Measurements from ENCODE around the gene IMMP2L. TPM values are rescaled to one million over a fixed set of nuclear protein-coding genes. Genes with fewer than 3 reads are reported as not detected.

IMMP2L gene
- total and polyA plus RNA-seq, 4 donors, result 9.2 to 34.7 (median 11.1) TPM

DNA sequence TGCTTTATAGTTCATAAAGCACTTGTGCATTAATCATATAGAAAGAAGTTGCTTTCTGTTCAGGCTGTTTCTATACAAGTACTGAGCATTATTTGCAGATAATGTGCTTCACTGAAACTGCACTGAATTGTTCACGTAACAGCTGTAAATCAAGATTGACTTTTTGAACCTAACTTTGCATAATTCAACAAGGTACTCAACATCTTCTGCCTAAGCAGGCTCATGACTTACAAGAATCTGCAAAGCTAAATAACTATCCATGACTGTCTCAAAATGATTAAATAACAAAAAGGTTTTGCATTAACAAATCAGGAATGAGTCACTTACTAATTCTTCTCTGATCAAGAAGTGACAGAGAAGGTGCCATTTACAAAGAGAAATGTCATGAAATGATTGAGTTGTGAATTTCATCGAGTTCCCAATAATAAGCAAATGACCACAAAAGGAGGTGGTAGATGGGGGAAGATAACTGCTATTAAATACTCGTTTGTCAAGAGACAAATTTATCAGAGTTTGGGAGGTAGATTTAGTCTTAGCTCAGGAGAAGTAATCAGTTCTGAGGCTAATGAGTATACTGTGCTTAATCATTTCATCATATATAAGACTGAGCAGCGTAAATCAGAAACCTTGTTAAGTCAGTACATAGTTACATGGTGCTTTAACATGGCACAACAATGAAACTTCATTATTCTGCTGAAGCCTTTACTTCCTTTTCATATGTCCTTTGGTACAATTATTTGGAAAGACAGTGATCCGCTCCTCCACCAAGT lies 632.6 kb downstream of the IMMP2L start:
- H3K9ac ChIP-seq (ENCODE audit: insufficient read depth in 1 of 2, low read length in 2 of 2), result no peak overlapping the region
- WGBS, 2 donors, result 73 to 78% methylated on average over 5 of the region's 5 CpGs
- peaks cover 0 to 3% (median 0%) of the 10 kb centered on the region in 5 donors for H3K4me1 ChIP-seq (ENCODE audit: control insufficient read depth in 5 of 5, insufficient read depth in 5 of 5, low read length in 5 of 5)
- TF ChIP-seq, protein P1, sequence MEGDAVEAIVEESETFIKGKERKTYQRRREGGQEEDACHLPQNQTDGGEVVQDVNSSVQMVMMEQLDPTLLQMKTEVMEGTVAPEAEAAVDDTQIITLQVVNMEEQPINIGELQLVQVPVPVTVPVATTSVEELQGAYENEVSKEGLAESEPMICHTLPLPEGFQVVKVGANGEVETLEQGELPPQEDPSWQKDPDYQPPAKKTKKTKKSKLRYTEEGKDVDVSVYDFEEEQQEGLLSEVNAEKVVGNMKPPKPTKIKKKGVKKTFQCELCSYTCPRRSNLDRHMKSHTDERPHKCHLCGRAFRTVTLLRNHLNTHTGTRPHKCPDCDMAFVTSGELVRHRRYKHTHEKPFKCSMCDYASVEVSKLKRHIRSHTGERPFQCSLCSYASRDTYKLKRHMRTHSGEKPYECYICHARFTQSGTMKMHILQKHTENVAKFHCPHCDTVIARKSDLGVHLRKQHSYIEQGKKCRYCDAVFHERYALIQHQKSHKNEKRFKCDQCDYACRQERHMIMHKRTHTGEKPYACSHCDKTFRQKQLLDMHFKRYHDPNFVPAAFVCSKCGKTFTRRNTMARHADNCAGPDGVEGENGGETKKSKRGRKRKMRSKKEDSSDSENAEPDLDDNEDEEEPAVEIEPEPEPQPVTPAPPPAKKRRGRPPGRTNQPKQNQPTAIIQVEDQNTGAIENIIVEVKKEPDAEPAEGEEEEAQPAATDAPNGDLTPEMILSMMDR (IDR thresholded peaks at IDR 0.05; ENCODE audit: control extremely low read depth, extremely low read depth), result no peak
- ATAC-seq (ENCODE audit: insufficient read depth, low FRiP score) (no peak), DNase-seq (no peak)
- H3K36me3 ChIP-seq (ENCODE audit: control insufficient read depth in 4 of 4, insufficient read depth in 4 of 4, low read length in 4 of 4), result no peaks in the 10 kb centered on the region
- H3K27ac ChIP-seq (ENCODE audit: low read depth in 1 of 2, low read length in 1 of 2), result no peak overlapping the region
- no peaks in the 10 kb centered on the region for H3K9me3 ChIP-seq (ENCODE audit: control insufficient read depth in 4 of 4, insufficient read depth in 3 of 4, low read length in 3 of 4)
- no peak overlapping the region for H3K4me3 ChIP-seq
- no peaks in the 10 kb centered on the region for H3K27me3 ChIP-seq (ENCODE audit: control insufficient read depth in 3 of 3, insufficient read depth in 3 of 3, low read length in 2 of 3)

DNA sequence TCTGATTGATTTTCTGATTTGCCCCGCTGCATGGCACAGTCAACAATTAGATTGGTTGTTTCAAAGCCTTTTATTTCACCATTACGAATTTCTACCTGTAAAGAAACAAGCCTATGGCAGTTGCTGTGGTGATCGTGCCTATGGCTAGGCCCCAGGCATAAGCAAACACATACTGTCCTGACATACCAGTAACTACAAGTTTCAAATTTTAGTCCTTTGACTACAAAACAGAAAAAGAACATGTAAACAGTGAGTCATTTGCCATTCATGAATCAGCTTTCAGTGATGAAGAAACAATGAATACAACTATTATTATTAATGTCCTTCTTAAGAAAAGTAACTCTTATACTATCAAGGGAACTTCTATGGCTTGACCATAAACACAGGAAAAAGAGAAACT lies 639.4 kb downstream of the IMMP2L start:
- 88 to 90% methylated on average over 3 of the region's 3 CpGs for whole genome bisulfite sequencing, 2 donors
- Histone ChIP-seq H3K27ac (ENCODE audit: low read depth in 1 of 2, low read length in 1 of 2) (no peak overlapping the region), H3K9ac (ENCODE audit: insufficient read depth in 1 of 2, low read length in 2 of 2) (no peak overlapping the region), H3K36me3 (ENCODE audit: control insufficient read depth in 4 of 4, insufficient read depth in 4 of 4, low read length in 4 of 4) (no peaks in the 10 kb centered on the region), H3K9me3 (ENCODE audit: control insufficient read depth in 4 of 4, insufficient read depth in 3 of 4, low read length in 3 of 4) (no peaks in the 10 kb centered on the region), H3K4me3 (no peak overlapping the region), H3K27me3 (ENCODE audit: control insufficient read depth in 3 of 3, insufficient read depth in 3 of 3, low read length in 2 of 3) (no peaks in the 10 kb centered on the region), H3K4me1 (ENCODE audit: control insufficient read depth in 5 of 5, insufficient read depth in 5 of 5, low read length in 5 of 5) (peaks cover 0 to 11% (median 3%) of the 10 kb centered on the region in 5 donors)
- no peak for DNase-seq
- peak; percentile 47 for ATAC-seq (ENCODE audit: insufficient read depth, low FRiP score)
- TF ChIP-seq, protein P1 (IDR thresholded peaks at IDR 0.05; ENCODE audit: control extremely low read depth, extremely low read depth), result no peak

DNA sequence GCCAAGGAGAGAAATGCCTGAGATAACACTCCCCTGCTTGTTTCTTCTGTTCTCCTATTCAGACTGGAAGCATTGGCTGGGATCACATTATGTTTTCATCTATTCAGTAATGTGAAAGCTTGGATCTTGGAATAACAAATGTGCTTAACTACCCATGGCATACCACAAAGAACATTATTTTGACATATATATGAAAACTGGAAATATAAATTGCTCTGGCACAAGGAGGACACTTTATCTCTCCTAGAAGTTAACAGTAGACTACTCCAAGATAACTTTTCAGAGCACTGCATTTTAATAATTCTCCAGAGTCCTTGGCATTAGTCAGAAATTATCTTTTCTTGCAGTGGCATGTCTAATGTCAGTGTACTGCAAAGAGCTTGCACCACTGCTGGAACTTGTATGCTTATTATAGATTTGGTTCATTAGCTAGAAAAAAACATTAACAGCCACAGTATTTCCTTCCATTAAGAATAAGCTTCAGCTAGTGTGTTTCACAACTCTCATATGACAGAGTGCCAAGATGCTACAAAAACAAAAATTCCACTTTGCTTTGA lies 640.6 kb downstream of the IMMP2L start:
- H3K9ac ChIP-seq (ENCODE audit: insufficient read depth in 1 of 2, low read length in 2 of 2), result no peak overlapping the region
- TF ChIP-seq, protein P1 (IDR thresholded peaks at IDR 0.05; ENCODE audit: control extremely low read depth, extremely low read depth), result no peak
- no peaks in the 10 kb centered on the region for H3K9me3 ChIP-seq (ENCODE audit: control insufficient read depth in 4 of 4, insufficient read depth in 3 of 4, low read length in 3 of 4)
- DNase-seq (peak in 2 of 3 donors; percentile 69 to 77), ATAC-seq (ENCODE audit: insufficient read depth, low FRiP score) (no peak)
- H3K27me3 ChIP-seq (ENCODE audit: control insufficient read depth in 3 of 3, insufficient read depth in 3 of 3, low read length in 2 of 3), result no peaks in the 10 kb centered on the region
- H3K27ac ChIP-seq (ENCODE audit: low read depth in 1 of 2, low read length in 1 of 2), result no peak overlapping the region
- no peaks in the 10 kb centered on the region for H3K36me3 ChIP-seq (ENCODE audit: control insufficient read depth in 4 of 4, insufficient read depth in 4 of 4, low read length in 4 of 4)
- H3K4me3 ChIP-seq, result no peak overlapping the region
- H3K4me1 ChIP-seq (ENCODE audit: control insufficient read depth in 5 of 5, insufficient read depth in 5 of 5, low read length in 5 of 5), result peaks cover 0 to 11% (median 3%) of the 10 kb centered on the region in 5 donors

Measured in lung (tissue), 12 donors.